ENCODE measurements around the gene LBHD2.
"Not testable (repeated sequence)": the region's sequence is repeated elsewhere in the genome, so short reads cannot be mapped to it uniquely, and the experiment has no call there.

Gene LBHD2

GRCh38 chr14:103115845-103116572 lies 32.0 kb downstream of the LBHD2 start:
- no peak for DNase-seq (ENCODE audit: low read depth in 1 of 2, low spot score in 1 of 2)
- in situ Hi-C loops (cut with HindIII; ENCODE audit: low pct_unique_long_range_greater_than_20kb, low sequenced_read_pairs), result no loop called here
- no peak for TF ChIP-seq JUND (IDR thresholded peaks at IDR 0.05; ENCODE audit: low read depth)

- in situ Hi-C loops (cut with HindIII; ENCODE audit: low pct_unique_long_range_greater_than_20kb, low sequenced_read_pairs), result no loop called here
- no peak for TF ChIP-seq JUND (IDR thresholded peaks at IDR 0.05; ENCODE audit: low read depth)
- no peak for DNase-seq (ENCODE audit: low read depth in 1 of 2, low spot score in 1 of 2)
Observed at GRCh38 chr14:103116636-103117035, 32.6 kb downstream of the LBHD2 start.

GRCh38 chr14:103117499-103117898 lies 33.5 kb downstream of the LBHD2 start:
- in situ Hi-C loops (cut with HindIII; ENCODE audit: low pct_unique_long_range_greater_than_20kb, low sequenced_read_pairs); DNase-seq (ENCODE audit: low read depth in 1 of 2, low spot score in 1 of 2): not testable (repeated sequence)

GRCh38 chr14:103118018-103118662 lies 34.1 kb downstream of the LBHD2 start:
- no peak for DNase-seq (ENCODE audit: low read depth in 1 of 2, low spot score in 1 of 2)
- in situ Hi-C loops (cut with HindIII; ENCODE audit: low pct_unique_long_range_greater_than_20kb, low sequenced_read_pairs), result no loop called here
- TF ChIP-seq JUND (IDR thresholded peaks at IDR 0.05; ENCODE audit: low read depth), result no peak

GRCh38 chr14:103118663-103119404 lies 34.8 kb downstream of the LBHD2 start:
- TF ChIP-seq JUND (IDR thresholded peaks at IDR 0.05; ENCODE audit: low read depth), result no peak

GRCh38 chr14:103119527-103119926 lies 35.5 kb downstream of the LBHD2 start:
- in situ Hi-C loops (cut with HindIII; ENCODE audit: low pct_unique_long_range_greater_than_20kb, low sequenced_read_pairs); DNase-seq (ENCODE audit: low read depth in 1 of 2, low spot score in 1 of 2): not testable (repeated sequence)

More at GRCh38 chr14:103118663-103119404, 34.8 kb downstream of the LBHD2 start:
- DNase-seq (ENCODE audit: low read depth in 1 of 2, low spot score in 1 of 2), result no peak
- in situ Hi-C loops (cut with HindIII; ENCODE audit: low pct_unique_long_range_greater_than_20kb, low sequenced_read_pairs), result no loop called here

GRCh38 chr14:103121121-103121845 lies 37.3 kb downstream of the LBHD2 start:
- TF ChIP-seq JUND (IDR thresholded peaks at IDR 0.05; ENCODE audit: low read depth), result no peak
- DNase-seq (ENCODE audit: low read depth in 1 of 2, low spot score in 1 of 2), result no peak
- in situ Hi-C loops (cut with HindIII; ENCODE audit: low pct_unique_long_range_greater_than_20kb, low sequenced_read_pairs), result no loop called here

- in situ Hi-C loops (cut with HindIII; ENCODE audit: low pct_unique_long_range_greater_than_20kb, low sequenced_read_pairs), result no loop called here
- no peak for TF ChIP-seq JUND (IDR thresholded peaks at IDR 0.05; ENCODE audit: low read depth)
- DNase-seq (ENCODE audit: low read depth in 1 of 2, low spot score in 1 of 2), result peak in 1 of 2 experiments; percentile 73
Observed at GRCh38 chr14:103121846-103122584, 38.0 kb downstream of the LBHD2 start.

GRCh38 chr14:103122585-103122946 lies 38.6 kb downstream of the LBHD2 start:
- DNase-seq (ENCODE audit: low read depth in 1 of 2, low spot score in 1 of 2), result no peak
- in situ Hi-C loops (cut with HindIII; ENCODE audit: low pct_unique_long_range_greater_than_20kb, low sequenced_read_pairs), result no loop called here
- TF ChIP-seq JUND (IDR thresholded peaks at IDR 0.05; ENCODE audit: low read depth), result no peak

GRCh38 chr14:103122947-103123633 lies 39.1 kb downstream of the LBHD2 start, which contains the start of gene TNFAIP2:
TNFAIP2 (plus strand) TSS chr14:103123461; CDS start chr14:103126458, 2,997 bp downstream.
- DNase-seq (ENCODE audit: low read depth in 1 of 2, low spot score in 1 of 2), result peak in 1 of 2 experiments; percentile 75
- in situ Hi-C loops (cut with HindIII; ENCODE audit: low pct_unique_long_range_greater_than_20kb, low sequenced_read_pairs), result no loop called here
- no peak for TF ChIP-seq JUND (IDR thresholded peaks at IDR 0.05; ENCODE audit: low read depth)

All from T47D (cell line).